Measurements from ENCODE around the gene NCOA1.

Gene NCOA1

DNA sequence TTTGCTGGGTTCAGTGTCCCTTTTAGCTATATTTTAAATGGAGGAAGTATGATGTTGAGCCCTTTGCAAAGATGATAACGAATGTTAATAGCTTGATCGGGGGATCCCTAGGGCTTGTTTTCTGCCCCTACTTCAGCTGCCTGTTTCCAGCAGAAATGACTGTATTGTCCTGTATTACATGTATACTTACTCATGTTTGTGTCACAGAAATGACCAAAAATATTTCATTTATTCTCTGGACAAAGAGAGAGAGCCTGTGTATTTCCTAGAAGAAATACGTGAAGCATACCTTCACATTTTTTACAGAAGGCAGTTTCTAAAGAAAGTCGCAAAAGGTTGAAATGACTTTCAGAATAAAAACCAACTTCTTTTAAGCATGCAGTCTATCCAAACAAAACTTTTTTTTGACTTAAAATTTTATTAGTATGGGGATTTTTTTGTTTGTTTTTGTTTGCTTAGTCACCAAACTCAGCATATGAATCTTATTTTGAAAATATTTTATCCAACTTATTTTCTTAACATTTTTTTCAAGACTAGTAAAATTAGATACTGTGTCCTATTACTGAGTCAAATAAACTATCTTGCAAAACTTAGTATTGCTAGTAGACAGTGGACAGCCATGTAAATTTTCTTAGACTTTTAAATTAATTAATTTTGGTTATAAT lies 233.2 kb downstream of the NCOA1 start:
- in situ Hi-C loops (cut with HindIII; ENCODE audit: low sequenced_read_pairs), result no loop called here

DNA sequence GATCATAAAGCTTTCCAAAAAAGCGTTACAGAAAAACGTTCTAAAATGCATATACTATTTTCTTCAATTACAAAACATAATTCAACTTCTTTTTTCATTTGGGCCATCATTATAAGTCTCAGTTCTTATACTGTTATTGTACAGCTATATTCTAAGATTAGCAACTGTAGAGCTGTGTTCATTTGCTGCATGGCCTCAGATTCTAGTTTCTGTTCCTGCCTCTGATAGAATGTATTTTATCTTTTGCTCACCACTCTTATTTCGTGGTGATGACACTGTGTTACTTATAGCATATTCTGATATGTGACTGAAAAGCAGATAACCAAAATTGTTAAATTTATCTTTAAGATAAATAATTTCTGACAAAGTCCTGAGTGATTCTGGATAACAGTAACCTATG lies 234.9 kb downstream of the NCOA1 start:
- in situ Hi-C loops (cut with HindIII; ENCODE audit: low sequenced_read_pairs), result no loop called here

DNA sequence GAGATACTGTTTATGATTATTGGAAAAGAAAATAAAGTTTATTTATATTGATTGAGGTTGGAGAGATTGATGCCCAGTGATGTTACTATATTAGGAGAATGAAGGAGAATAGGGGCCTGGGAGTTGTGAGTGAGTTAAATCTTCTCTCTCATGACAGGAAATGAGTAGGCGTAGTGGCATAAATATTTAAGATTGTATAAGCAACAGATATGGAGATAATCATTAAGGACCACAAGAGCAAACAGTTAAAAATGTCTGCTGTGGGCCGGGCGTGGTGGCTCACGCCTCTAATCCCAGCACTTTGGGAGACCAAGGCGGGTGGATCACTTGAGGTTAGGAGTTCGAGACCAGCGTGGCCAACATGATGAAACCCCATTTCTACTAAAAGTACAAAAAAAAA lies 239.4 kb downstream of the NCOA1 start:
- in situ Hi-C loops (cut with HindIII; ENCODE audit: low sequenced_read_pairs), result no loop called here

DNA sequence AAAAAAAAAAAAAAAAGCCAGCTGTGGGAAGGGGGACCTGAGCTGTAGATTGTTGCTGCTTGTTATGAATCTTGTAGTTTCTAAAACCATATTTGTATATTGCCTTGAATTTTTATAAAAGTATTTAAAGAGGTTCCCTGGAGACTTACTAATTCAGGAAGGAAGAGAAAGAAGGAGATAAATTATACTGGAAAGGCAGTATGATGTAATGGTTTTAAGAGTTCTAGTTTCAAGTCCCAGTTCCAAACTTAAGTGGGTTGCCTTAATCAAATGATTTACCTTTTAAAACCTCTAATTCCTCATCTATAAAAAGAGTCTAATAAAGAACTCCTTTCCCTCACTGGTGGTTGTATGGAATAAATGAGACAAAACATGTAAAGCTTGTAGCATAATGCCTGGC lies 240.0 kb downstream of the NCOA1 start:
- in situ Hi-C loops (cut with HindIII; ENCODE audit: low sequenced_read_pairs), result no loop called here

DNA sequence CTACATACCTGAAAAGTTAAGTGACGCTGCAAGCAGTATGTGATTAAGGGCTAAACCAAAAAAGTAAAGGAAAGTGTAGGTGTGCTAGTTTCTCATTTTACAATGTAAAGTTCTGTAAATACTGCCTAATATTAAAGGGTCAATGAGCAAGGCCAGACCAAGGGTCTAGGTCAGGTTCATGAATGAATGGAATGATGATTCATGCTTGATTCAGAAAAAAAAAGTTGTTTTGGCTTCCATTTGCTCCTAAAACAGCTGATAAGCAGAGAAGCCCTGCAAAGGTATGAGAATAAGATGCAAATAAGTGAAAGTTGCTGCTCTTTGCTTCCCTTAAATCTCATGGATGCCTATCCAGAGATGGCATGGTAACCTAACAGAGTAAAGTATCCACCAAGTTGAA lies 240.9 kb downstream of the NCOA1 start:
- in situ Hi-C loops (cut with HindIII; ENCODE audit: low sequenced_read_pairs), result no loop called here

DNA sequence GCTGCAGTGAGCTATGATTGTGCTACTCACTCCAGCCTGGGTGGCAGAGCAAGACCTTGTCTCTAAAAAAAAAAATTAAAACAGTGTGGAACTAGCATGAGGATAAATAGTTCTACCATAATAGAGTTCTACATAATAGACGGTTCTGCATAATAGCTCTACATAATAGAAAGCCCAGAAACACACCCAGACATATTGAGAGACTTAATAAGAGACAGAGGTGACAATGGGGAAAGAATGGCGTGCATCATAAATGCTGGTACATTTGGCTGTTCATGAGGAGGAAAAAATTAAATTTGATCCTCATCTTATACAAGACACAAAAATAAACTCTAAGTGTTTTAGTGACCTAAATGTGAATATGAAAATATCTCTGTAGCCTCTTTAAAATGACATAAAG lies 243.7 kb downstream of the NCOA1 start:
- in situ Hi-C loops (cut with HindIII; ENCODE audit: low sequenced_read_pairs), result no loop called here

DNA sequence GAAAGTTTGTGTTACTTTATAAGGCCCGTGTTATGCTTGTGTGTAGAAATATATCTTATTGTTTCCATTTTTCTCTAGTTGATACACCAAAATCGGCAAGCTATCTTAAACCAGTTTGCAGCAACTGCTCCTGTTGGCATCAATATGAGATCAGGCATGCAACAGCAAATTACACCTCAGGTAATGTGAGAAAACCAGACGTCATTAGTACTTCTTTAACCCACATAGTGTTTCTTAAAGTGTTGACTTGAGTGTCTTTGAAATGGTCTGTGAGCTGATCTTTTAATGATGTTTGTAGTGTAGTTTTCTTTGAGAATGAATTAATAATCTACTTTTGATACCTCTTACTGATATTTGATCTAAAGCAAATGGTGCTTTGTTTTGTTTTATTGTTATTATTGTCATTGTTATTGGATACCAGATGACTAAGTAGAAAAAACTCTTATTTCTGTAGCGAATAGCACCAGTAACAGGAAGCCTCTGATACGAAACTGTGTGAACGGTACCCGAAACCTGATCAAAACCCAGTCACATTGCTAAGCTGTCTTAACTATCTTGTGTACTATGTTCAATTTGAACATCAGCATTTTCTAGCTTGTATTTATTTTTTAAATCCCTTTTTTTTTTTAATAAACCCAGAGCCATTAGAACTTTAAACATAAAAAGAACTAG lies 248.4 kb downstream of the NCOA1 start:
- in situ Hi-C loops (cut with HindIII; ENCODE audit: low sequenced_read_pairs), result no loop called here

DNA sequence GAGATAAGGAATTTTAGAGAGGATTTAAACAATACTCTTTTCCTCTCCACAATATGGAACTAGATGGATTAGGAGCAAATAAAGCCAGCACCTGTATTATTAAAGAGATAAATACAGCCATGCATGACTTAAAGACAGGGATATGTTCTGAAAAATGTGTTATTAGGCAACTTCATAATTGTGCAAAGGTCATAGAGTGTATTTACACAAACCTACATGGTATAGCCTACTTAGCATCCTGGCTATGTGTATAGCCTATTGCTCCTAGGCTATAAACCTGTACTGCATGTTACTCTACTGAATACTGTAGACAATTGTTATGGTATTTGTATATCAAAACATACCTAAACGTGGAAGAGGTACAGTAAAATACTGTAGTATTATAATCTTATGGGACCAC lies 249.1 kb downstream of the NCOA1 start:
- in situ Hi-C loops (cut with HindIII; ENCODE audit: low sequenced_read_pairs), result no loop called here

DNA sequence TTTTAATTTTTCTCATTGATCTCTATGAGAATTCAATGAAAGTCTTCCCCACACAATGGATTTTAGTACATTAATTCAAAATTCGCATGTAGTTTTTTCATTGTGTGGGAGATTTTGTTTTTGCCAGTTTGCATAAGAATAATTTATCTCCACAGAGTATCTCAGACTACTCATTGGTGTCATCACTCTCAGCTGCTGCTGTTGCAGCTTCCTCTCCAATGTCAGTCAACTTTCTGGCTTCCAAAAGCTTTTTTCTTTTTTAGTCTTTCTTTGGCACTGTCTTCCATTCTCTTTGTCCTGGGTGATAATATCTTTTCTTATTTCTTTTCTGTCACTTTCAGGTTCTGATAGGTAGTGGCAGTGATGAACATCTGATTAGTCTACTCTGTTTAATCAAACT lies 251.7 kb downstream of the NCOA1 start:
- in situ Hi-C loops (cut with HindIII; ENCODE audit: low sequenced_read_pairs), result no loop called here

DNA sequence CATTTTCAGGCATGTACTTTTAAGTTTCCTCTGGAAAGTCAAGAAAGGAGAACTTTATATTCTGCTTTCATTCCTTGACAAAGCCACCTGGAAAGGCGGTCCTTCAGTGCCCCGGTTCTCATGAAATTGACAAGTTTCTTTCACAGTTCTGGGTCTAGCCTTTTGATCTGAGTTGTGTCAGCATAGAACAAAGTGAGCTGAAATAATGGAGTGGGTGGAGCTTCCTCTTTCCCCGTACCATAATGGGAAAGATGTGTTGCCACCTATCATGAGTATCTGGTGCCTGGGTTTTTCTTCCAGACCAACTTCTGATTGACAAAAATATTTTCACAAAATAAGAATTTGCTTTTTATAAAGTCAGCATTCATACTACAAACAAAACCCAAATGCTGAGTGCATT lies 252.9 kb downstream of the NCOA1 start:
- in situ Hi-C loops (cut with HindIII; ENCODE audit: low sequenced_read_pairs), result no loop called here

DNA sequence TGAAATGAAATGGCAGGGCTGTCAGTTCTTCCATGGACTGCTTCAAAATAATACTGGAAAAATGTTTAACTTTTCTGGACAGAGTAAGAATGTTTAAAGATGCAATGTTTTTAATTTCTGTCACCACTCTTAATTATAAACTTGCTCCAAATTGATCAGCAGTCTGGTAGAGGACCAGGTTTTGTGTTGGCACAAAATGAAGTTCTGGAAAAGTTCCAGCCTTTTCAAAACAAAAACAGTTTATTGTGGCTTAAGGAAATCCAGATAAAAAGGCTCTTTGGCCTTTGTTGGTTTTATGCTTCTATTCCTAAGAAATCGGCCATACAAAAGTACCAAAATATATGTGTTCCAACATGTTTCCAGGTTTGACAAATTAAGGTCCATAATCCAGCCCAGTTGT lies 253.3 kb downstream of the NCOA1 start:
- in situ Hi-C loops (cut with HindIII; ENCODE audit: low sequenced_read_pairs), result no loop called here

DNA sequence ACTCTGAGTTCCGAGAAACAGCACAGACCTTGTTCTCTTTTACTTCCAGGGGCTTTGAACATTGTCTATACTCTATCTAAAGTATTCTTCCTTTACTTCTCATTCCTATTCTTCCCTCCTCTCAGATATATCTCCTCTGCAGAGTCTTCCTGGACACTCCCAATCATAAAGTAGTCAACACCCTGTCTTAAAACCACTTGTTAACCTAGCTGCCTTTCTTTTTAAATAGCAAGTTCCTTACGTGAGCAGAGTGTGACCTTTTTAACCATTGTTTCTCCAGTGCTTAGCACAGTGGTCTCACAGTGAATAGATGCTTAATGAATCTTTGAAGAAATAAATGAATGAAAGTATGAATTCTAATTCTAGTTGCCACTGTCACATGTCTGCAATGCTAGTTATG lies 254.8 kb downstream of the NCOA1 start:
- in situ Hi-C loops (cut with HindIII; ENCODE audit: low sequenced_read_pairs), result loop anchor here (5.0 kb wide), 1 partner anchor 74 kb away; no protein-coding TSS in a partner anchor

DNA sequence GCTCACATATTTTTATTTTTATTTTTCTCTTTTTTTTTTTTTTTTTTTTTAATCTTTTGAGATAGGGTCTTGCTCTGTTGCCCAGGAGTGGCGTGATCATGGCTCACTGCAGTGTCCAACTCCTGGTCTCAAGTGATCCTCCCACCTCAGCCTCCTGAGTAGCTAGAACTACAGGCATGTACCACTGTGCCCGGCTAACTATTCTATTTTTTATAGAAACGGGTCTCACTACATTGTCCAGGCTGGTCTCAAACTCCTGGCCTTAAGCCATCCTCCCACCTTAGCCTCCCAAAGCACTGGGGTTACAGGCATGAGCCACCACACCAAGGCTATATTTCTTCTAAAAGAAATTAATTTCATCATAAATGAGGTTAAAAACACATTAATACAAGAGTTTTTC lies 256.2 kb downstream of the NCOA1 start:
- in situ Hi-C loops (cut with HindIII; ENCODE audit: low sequenced_read_pairs), result loop anchor here (5.0 kb wide), 1 partner anchor 75 kb away; no protein-coding TSS in a partner anchor

DNA sequence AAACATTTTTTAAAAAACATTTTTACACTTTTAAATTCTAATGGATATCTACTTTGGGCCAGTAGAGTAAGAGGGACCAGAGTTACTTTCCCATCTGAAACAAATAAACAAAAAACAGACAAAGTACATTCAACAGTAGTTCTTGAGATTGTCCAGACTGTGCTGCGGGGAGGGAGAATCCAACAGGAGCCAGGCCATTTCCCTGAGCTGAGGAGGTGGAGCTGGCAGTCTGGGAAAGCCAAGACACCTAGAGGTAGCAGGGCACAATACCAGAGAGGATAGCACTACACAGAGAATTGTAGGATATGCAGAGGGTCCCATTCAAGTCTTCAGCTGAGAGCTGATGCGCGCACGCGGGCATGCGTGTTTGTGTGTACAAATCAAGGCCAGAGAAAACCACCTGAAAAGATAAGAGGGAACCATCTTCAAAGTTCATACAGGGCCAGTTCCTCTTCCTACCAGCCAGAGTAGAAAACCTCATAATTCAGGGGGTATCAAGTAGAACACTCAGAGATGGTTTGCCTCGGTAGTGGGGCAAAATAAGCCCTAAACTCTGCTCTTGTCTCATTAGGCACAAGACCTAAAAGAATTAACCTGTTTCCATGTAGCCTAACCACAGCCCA lies 258.1 kb downstream of the NCOA1 start:
- in situ Hi-C loops (cut with HindIII; ENCODE audit: low sequenced_read_pairs), result loop anchor here (5.0 kb wide), 1 partner anchor 77 kb away; no protein-coding TSS in a partner anchor

DNA sequence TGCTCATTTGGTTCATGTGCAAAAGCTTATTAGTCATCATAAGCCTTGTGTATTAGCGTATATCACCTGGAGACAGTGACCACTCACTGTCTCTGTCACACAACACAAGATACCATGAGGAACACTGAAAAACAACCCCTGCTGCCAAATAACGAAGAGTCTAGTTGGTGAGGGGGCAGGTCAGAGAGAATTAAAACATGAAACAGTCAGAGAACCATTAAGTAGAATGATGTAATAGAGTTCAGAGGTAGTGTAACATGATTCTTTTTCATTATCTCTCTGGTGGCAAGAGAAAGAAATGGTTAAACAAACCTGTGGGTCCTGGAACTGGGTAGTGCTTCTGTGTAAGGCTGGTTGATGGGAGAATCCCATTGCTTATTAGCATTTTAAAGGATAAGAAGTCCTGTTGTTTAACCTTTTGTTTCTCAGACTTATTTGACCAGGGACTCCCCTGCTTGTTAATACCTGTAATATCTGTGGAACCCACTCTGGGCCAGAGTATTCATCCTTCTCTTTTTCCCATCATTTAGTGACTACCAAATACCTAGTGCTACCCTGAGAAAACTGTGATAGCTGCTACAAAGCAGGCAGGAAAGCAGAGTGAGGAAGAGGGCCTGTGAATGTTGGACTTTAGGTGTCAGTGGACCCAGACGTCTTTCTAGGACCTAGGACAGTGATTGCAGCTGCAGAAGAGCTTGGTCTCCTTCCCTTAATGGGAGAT lies 264.1 kb downstream of the NCOA1 start:
- in situ Hi-C loops (cut with HindIII; ENCODE audit: low sequenced_read_pairs), result no loop called here

DNA sequence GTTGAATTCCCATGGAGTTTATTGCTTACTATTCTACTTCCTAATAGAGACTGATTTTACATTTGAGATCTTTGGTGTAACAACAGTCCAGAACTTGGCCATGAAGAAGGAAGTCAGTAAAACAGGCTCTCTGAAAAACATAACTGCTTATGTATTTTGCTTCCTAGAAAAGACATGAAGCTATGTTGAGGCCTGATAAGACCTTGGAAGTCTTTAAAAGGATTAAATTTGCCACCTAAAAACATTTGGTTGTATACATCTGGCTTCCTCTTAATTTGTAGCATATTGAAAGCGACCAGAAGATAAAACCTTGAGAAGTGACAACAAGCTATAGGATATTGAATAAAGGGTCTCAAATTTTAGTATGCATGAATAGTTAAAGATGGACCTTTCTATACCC lies 265.7 kb downstream of the NCOA1 start:
- in situ Hi-C loops (cut with HindIII; ENCODE audit: low sequenced_read_pairs), result no loop called here

DNA sequence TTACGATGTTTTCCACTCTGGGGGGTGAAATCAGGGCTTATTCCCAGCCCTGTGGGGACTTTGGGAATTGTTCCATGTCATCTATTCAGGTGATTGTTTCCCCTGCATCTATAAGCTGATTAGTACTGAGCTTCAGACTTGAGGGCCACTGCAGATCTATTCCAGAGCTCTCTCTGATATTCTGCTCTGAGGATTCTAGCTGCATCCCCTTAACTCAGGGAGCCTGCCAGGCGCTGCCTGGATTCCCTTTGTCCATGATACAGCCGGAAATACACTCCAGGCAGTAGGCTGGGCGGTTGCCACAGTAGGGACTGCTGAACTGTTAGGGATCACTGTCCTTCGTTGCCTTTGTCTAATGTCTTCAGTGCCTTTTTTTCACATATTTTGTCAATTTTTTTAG lies 270.8 kb downstream of the NCOA1 start:
- in situ Hi-C loops (cut with HindIII; ENCODE audit: low sequenced_read_pairs), result no loop called here

DNA sequence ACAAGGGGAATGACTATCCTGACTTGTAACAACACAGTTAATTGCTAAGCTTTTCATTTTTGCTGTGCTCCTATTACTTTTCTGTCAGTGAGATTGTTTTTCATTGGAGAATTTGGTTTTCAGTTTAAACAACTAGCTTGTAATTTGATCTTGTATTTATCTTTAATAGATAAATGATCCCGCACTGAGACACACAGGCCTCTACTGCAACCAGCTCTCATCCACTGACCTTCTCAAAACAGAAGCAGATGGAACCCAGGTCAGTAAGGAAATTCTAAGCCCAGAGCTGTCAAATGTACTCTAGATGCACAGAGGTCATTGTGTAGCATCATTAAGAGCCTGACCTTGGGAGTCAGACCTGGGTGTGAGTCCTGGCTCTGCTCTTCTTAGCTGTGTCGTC lies 271.5 kb downstream of the NCOA1 start:
- in situ Hi-C loops (cut with HindIII; ENCODE audit: low sequenced_read_pairs), result no loop called here

DNA sequence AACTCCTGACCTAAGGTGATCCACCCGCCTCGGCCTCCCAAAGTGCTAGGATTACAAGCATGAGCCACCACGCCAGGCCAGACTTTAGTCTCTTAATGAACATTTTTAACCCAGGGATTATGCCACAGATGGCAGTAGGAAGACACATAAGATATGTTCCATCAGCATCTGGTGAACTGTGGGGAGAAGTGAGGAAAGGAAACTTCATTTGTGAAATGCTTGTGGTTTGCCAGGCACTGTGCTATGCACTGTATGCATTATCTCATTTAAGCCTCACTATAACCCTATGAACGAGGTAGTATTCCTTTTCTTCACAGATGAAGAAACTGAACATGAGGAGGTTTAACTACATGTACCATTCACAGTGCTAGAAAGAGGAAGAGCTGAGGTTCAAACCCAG lies 272.8 kb downstream of the NCOA1 start:
- in situ Hi-C loops (cut with HindIII; ENCODE audit: low sequenced_read_pairs), result no loop called here

DNA sequence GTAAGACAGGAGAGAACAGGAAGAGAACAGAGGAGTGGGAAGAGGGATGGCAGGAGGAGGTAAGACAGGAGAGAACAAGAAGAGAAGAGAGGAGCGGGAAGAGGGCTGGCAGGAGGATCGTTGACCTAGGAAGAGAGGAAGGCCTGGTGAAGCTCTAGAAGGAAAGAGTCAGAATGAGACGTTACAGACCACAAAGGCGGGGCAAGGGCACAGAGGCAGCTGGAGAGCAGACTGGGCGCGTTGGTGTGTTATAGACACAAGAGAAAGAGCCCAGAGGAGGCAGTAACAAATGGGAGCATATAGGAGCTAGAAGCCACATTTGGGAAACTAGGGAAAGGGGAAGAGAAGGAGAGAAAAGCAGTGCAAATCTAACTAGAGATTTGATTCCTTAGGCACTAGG lies 275.6 kb downstream of the NCOA1 start:
- in situ Hi-C loops (cut with HindIII; ENCODE audit: low sequenced_read_pairs), result no loop called here

DNA sequence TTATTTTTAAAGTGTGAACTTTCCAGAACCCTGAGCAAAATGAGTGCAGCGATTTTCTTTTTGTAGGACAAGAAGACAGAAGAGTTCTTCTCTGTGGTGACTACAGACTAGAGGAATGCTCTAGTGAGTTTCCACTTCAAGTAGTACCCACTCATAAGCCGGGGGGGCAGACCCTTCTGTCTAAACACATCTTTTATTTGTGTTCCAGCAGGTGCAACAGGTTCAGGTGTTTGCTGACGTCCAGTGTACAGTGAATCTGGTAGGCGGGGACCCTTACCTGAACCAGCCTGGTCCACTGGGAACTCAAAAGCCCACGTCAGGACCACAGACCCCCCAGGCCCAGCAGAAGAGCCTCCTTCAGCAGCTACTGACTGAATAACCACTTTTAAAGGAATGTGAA lies 277.0 kb downstream of the NCOA1 start:
- in situ Hi-C loops (cut with HindIII; ENCODE audit: low sequenced_read_pairs), result no loop called here

DNA sequence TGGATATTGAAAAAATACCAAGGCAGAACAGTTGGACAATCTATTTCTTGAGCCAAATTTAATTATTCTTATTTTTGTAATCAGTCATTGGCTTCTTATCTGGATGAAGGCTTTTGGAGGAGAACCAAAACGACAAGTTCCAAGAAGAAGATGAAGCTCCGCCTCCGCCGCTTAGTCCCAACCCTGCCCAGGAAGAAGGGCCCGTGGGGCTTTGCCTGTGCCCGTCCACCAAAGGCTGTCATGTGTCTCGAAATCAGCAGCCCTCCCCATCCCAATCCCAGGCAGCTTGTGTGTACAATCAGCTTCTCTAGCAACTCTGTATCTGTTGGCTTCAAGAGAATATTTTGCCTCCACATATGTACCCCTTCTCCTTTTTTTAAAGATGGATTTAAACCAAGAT lies 277.5 kb downstream of the NCOA1 start:
- in situ Hi-C loops (cut with HindIII; ENCODE audit: low sequenced_read_pairs), result no loop called here

Data from endothelial cell of hepatic sinusoid (primary cell).